GM10847 (cell line): Measurements from ENCODE around the gene VPREB3.
A peak's percentile ranks its signal among the peaks of the same experiment; 100 is the strongest.

Experiments
- POLR2A ChIP-seq: IDR thresholded peaks from 2 replicates; pipeline ENCODE4 v1.6.1; 2011; ENCODE audit not compliant: insufficient read length; ENCODE audit errors: extremely low read depth

The VPREB3 gene

DNA sequence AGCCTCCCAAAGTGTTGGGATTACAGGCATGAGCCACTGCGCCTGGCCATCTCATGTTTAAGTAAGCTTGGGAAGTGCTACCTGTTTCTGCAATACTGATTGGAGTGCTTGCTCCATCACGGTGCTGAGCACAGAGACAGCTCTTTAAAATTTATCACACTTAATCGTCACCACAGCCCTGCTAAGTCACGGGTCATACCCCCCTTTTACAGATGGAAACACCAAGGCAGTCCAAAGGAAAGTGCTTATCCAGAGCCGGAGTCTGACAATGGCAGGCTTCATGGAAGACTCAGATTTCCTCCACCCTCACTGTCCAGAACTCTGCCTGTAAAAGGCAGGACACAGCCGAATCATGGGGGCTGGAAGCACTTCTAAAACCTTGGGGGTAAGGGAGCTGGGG is 5.8 kb upstream of the VPREB3 start:
- no peak for TF ChIP-seq POLR2A

- TF ChIP-seq POLR2A, result no peak
Measured at GRCh38 chr22:23759566-23759965, 5.3 kb upstream of the VPREB3 start.

DNA sequence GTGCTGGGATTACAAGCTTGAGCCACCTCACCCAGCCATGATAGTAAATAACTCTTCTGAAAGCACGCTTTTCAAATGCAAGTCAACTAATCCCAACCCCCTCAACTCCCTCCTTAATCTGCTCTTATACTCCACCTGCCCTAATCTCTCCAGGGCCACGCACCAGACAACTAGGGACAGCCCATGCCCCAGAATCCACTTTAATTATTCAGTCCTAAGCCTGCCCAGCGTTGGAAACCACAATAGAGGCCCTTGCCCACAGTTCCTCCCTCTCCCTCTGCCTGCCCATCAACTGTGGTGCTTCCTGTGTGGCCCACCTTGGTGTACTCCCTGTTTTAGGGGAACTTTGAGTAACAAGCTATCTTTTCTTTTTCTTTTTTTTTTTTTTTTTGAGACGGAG is 2.7 kb upstream of the VPREB3 start:
- TF ChIP-seq POLR2A, result no peak

- TF ChIP-seq POLR2A, result no peak
Measured at GRCh38 chr22:23755711-23756110, 1.5 kb upstream of the VPREB3 start.

GRCh38 chr22:23754980-23755636 is 883 bp upstream of the VPREB3 start:
- no peak for TF ChIP-seq POLR2A

DNA sequence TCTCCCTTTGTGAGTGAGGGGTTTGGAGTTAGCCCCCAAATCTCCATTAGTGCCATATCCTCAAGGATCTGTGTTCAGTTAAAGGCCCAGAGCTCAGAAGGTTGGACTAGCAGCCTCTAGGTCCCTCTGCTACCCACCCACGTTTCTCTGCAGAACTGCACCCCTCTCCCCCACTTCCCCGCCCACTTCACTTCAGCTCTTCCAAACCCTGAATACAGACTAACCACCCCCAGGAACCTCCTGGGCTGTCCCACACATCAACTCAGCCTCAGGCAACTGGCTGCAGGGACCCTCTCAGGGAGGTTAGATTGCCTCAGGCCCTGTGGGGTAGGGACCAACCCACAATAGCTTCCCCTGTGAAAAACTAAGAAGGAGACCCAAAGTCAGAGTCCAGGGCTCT is 840 bp downstream of the VPREB3 start:
- TF ChIP-seq POLR2A, result no peak

DNA sequence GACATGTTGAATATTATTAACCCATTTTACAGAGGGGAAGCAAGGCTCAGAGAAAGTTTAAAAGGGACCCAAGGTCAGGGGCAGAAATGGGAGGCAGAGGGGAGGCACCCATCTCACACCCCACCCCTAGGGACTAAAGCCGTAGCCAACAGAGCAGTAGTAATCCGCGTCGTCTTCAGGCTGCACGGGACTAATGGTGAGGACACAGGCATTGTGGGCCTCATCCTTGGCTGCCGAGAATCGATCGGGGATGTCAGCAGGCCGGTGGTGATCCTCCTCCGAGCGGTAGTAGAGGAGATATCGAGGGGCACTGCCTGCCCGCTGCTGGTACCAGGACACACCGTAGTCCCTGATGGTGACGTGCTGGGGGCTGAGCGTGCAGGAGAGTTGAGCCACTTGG is 1.5 kb downstream of the VPREB3 start:
- no peak for TF ChIP-seq POLR2A

DNA sequence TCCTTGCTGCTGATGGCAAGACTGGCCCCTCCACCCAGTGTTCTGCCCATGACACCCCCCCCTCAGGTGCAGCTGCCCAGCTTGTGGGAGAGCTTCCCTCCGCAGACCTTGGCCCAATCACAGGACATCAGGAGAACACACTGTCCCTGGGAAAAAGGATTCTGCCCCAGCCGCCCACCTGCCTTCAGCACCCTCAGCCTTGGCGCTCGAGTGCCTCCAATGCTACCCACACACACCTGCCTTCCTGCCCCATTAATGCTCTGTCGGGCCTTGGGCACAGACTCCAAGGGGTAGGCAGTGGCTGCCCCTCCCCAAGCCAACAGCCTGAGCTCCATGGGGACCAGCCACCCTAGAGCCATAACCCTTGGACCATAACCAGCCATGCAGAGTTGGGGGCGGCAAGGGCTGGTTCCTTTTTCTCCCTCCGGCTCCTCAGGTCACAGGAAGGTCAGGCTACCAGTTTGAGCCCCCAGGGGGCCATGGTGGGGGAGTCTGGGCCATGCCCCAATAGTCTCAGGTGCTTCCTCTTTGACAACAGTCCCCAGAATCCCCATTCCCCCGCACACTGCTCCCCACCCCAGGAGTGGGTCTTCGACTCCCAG is 2.0 kb downstream of the VPREB3 start:
- TF ChIP-seq POLR2A, result no peak

- no peak for TF ChIP-seq POLR2A
Measured at GRCh38 chr22:23751441-23751996, 2.7 kb downstream of the VPREB3 start.

- TF ChIP-seq POLR2A, result peak; percentile 55
Measured at GRCh38 chr22:23750714-23751440, 3.3 kb downstream of the VPREB3 start, which contains the start of gene ZNF70. TSS of gene ZNF70 (minus strand) at chr22:23751112. CDS start at chr22:23745140, 5,972 bp downstream.

GRCh38 chr22:23750367-23750713 is 3.9 kb downstream of the VPREB3 start:
- no peak for TF ChIP-seq POLR2A

DNA sequence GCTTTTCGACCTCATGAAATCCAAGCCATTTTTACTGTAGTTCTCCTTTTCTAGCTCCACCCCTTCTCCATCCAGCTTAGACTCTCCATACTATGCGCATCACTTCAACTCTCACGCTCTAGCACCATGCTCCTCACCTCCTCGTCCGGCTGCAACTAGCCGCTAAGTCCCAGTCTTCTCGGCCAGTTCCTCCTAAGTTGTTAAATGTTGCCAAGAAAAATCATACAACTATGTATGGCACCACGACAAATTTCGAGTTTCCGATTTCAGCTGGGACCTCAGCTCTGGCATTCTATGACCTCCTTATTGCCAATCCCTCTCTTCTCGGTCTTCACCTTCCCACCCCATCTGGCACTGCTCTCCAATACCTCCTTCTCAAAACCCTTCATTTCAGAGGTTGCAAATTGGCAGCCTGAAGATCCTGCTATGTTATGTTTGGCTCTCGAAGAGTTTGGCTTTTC is 4.4 kb downstream of the VPREB3 start:
- TF ChIP-seq POLR2A, result no peak

- no peak for TF ChIP-seq POLR2A
Measured at GRCh38 chr22:23745791-23746190, 8.4 kb downstream of the VPREB3 start.

- TF ChIP-seq POLR2A, result no peak
Measured at GRCh38 chr22:23744485-23744884, 9.7 kb downstream of the VPREB3 start.

GRCh38 chr22:23744001-23744400 is 10.2 kb downstream of the VPREB3 start:
- no peak for TF ChIP-seq POLR2A

GRCh38 chr22:23743303-23743705 is 10.9 kb downstream of the VPREB3 start:
- no peak for TF ChIP-seq POLR2A
